Measurements from ENCODE around the gene SIGLECL1.

- TF ChIP-seq CBX3 (IDR thresholded peaks at IDR 0.05; ENCODE audit: borderline replicate concordance in 1 of 2, low read length in 2 of 2) (no peak), L3MBTL2 (IDR thresholded peaks at IDR 0.05) (no peak), ZNF354B (CRISPR knock-in tag; IDR thresholded peaks at IDR 0.05) (no peak), MAX (CRISPR knock-in tag; IDR thresholded peaks at IDR 0.05) (no peak), ZNF232 (CRISPR knock-in tag; IDR thresholded peaks at IDR 0.05) (no peak), SRSF1 (IDR thresholded peaks at IDR 0.05; ENCODE audit: low read depth, low read length) (no peak), NCOR1 (IDR thresholded peaks at IDR 0.05) (no peak), CTCF (IDR thresholded peaks at IDR 0.05 in 2 of 3, conservative IDR thresholded peaks at IDR 0.05 in 1 of 3; ENCODE audit: insufficient read depth in 2 of 3, low read depth in 1 of 3, low read length in 3 of 3) (no peak), GTF2F1 (IDR thresholded peaks at IDR 0.05; ENCODE audit: low read depth, low read length) (no peak), CSDE1 (IDR thresholded peaks at IDR 0.05) (no peak), CEBPB (tag; IDR thresholded peaks at IDR 0.05) (no peak), ZNF175 (CRISPR knock-in tag; IDR thresholded peaks at IDR 0.05; ENCODE audit: low read depth) (no peak), FOXJ3 (CRISPR knock-in tag; IDR thresholded peaks at IDR 0.05) (no peak), NRF1 (conservative IDR thresholded peaks at IDR 0.05 in 1 of 2, IDR thresholded peaks at IDR 0.05 in 1 of 2) (no peak)
Observed at GRCh38 chr19:51297406-51297805, 46.5 kb downstream of the SIGLECL1 start.
